Measurements from ENCODE around the gene IFIT2.
"Not testable (repeated sequence)": the region's sequence is repeated elsewhere in the genome, so short reads cannot be mapped to it uniquely, and the experiment has no call there.

The IFIT2 gene

GRCh38 chr10:89280508-89280907 lies 21.3 kb upstream of the IFIT2 start:
- no peak overlapping the region for H3K9ac ChIP-seq (ENCODE audit: low read depth, low read length)
- 91% methylated on average over 3 of the region's 3 CpGs for WGBS

GRCh38 chr10:89281606-89282395 lies 20.0 kb upstream of the IFIT2 start:
- H3K4me3 ChIP-seq (ENCODE audit: low read length), result no peak overlapping the region
- H3K4me1 ChIP-seq (ENCODE audit: insufficient read depth, low read length), result peaks cover 24% of the 10 kb centered on the region
- no peaks in the 10 kb centered on the region for H3K36me3 ChIP-seq (ENCODE audit: insufficient read depth, low read length)
- WGBS, result 93% methylated on average over 3 of the region's 4 CpGs
- no peak overlapping the region for H3K27ac ChIP-seq (ENCODE audit: low read depth, low read length)
- H3K9ac ChIP-seq (ENCODE audit: low read depth, low read length), result no peak overlapping the region
- no peaks in the 10 kb centered on the region for H3K27me3 ChIP-seq (ENCODE audit: insufficient read depth, low read length)
- 0 out of 2 replicates have a peak, but pooled peaks cover 3% of the 10 kb centered on the region for H3K9me3 ChIP-seq (ENCODE audit: insufficient read depth, low read depth, low read length)

More at GRCh38 chr10:89280508-89280907, 21.3 kb upstream of the IFIT2 start:
- no peak overlapping the region for H3K27ac ChIP-seq (ENCODE audit: low read depth, low read length)
- H3K27me3 ChIP-seq (ENCODE audit: insufficient read depth, low read length), result no peaks in the 10 kb centered on the region
- peaks cover 24% of the 10 kb centered on the region for H3K4me1 ChIP-seq (ENCODE audit: insufficient read depth, low read length)
- H3K4me3 ChIP-seq (ENCODE audit: low read length), result no peak overlapping the region
- H3K9me3 ChIP-seq (ENCODE audit: insufficient read depth, low read depth, low read length), result no peaks in the 10 kb centered on the region
- H3K36me3 ChIP-seq (ENCODE audit: insufficient read depth, low read length), result no peaks in the 10 kb centered on the region

GRCh38 chr10:89283025-89283935 lies 18.6 kb upstream of the IFIT2 start:
- H3K36me3 ChIP-seq (ENCODE audit: insufficient read depth, low read length), result no peaks in the 10 kb centered on the region
- 0 out of 2 replicates have a peak, but pooled peaks cover 3% of the 10 kb centered on the region for H3K9me3 ChIP-seq (ENCODE audit: insufficient read depth, low read depth, low read length)
- peak overlapping the region; percentile 25; the same call in 1 of the 2 replicates for H3K27ac ChIP-seq (ENCODE audit: low read depth, low read length)
- peaks cover 16% of the 10 kb centered on the region for H3K4me1 ChIP-seq (ENCODE audit: insufficient read depth, low read length)
- WGBS, result 76% methylated on average over 5 of the region's 6 CpGs
- H3K27me3 ChIP-seq (ENCODE audit: insufficient read depth, low read length), result no peaks in the 10 kb centered on the region
- H3K9ac ChIP-seq (ENCODE audit: low read depth, low read length), result 0 out of 2 replicates have a peak overlapping the region, but pooled peaks have one; percentile 0
- no peak overlapping the region for H3K4me3 ChIP-seq (ENCODE audit: low read length)

- 43% methylated on average over 4 of the region's 4 CpGs for WGBS
- H3K36me3 ChIP-seq (ENCODE audit: insufficient read depth, low read length), result no peaks in the 10 kb centered on the region
- H3K27me3 ChIP-seq (ENCODE audit: insufficient read depth, low read length), result no peaks in the 10 kb centered on the region
- 0 out of 2 replicates have a peak, but pooled peaks cover 3% of the 10 kb centered on the region for H3K9me3 ChIP-seq (ENCODE audit: insufficient read depth, low read depth, low read length)
- H3K4me3 ChIP-seq (ENCODE audit: low read length), result no peak overlapping the region
- peak overlapping the region; percentile 25; the same call in 1 of the 2 replicates for H3K27ac ChIP-seq (ENCODE audit: low read depth, low read length)
- 0 out of 2 replicates have a peak overlapping the region, but pooled peaks have one; percentile 0 for H3K9ac ChIP-seq (ENCODE audit: low read depth, low read length)
- peaks cover 13% of the 10 kb centered on the region for H3K4me1 ChIP-seq (ENCODE audit: insufficient read depth, low read length)
These were observed 17.8 kb upstream of the IFIT2 start for GRCh38 chr10:89283936-89284475.

- H3K27me3 ChIP-seq (ENCODE audit: insufficient read depth, low read length); H3K36me3 ChIP-seq (ENCODE audit: insufficient read depth, low read length); H3K9ac ChIP-seq (ENCODE audit: low read depth, low read length); H3K9me3 ChIP-seq (ENCODE audit: insufficient read depth, low read depth, low read length); H3K4me3 ChIP-seq (ENCODE audit: low read length); H3K27ac ChIP-seq (ENCODE audit: low read depth, low read length): not testable (repeated sequence)
- peaks cover 13% of the 10 kb centered on the region for H3K4me1 ChIP-seq (ENCODE audit: insufficient read depth, low read length)
- 65% methylated on average over 6 of the region's 6 CpGs for WGBS
These were observed 17.1 kb upstream of the IFIT2 start for GRCh38 chr10:89284711-89285110.

- 91% methylated on average over 4 of the region's 4 CpGs for WGBS
- H3K4me3 ChIP-seq (ENCODE audit: low read length); H3K9ac ChIP-seq (ENCODE audit: low read depth, low read length); H3K36me3 ChIP-seq (ENCODE audit: insufficient read depth, low read length); H3K27me3 ChIP-seq (ENCODE audit: insufficient read depth, low read length); H3K9me3 ChIP-seq (ENCODE audit: insufficient read depth, low read depth, low read length); H3K27ac ChIP-seq (ENCODE audit: low read depth, low read length): not testable (repeated sequence)
- H3K4me1 ChIP-seq (ENCODE audit: insufficient read depth, low read length), result peaks cover 13% of the 10 kb centered on the region
These were observed 16.5 kb upstream of the IFIT2 start for GRCh38 chr10:89285303-89285702.

- no peak overlapping the region for H3K9ac ChIP-seq (ENCODE audit: low read depth, low read length)
- H3K27ac ChIP-seq (ENCODE audit: low read depth, low read length), result no peak overlapping the region
- no peak overlapping the region for H3K4me3 ChIP-seq (ENCODE audit: low read length)
- H3K9me3 ChIP-seq (ENCODE audit: insufficient read depth, low read depth, low read length), result 0 out of 2 replicates have a peak, but pooled peaks cover 2% of the 10 kb centered on the region
- H3K36me3 ChIP-seq (ENCODE audit: insufficient read depth, low read length), result no peaks in the 10 kb centered on the region
- no peaks in the 10 kb centered on the region for H3K27me3 ChIP-seq (ENCODE audit: insufficient read depth, low read length)
- no peaks in the 10 kb centered on the region for H3K4me1 ChIP-seq (ENCODE audit: insufficient read depth, low read length)
- 91% methylated on average over 3 of the region's 3 CpGs for WGBS
These were observed 7.1 kb upstream of the IFIT2 start for GRCh38 chr10:89294721-89295239.

GRCh38 chr10:89295597-89295996 lies 6.2 kb upstream of the IFIT2 start:
- no peak overlapping the region for H3K9ac ChIP-seq (ENCODE audit: low read depth, low read length)
- H3K36me3 ChIP-seq (ENCODE audit: insufficient read depth, low read length), result no peaks in the 10 kb centered on the region

GRCh38 chr10:89296220-89296648 lies 5.6 kb upstream of the IFIT2 start:
- Histone ChIP-seq H3K4me1 (ENCODE audit: insufficient read depth, low read length) (peaks cover 2% of the 10 kb centered on the region; the same call in 1 of the 2 replicates), H3K9ac (ENCODE audit: low read depth, low read length) (no peak overlapping the region), H3K27ac (ENCODE audit: low read depth, low read length) (no peak overlapping the region), H3K36me3 (ENCODE audit: insufficient read depth, low read length) (no peaks in the 10 kb centered on the region), H3K4me3 (ENCODE audit: low read length) (no peak overlapping the region), H3K27me3 (ENCODE audit: insufficient read depth, low read length) (no peaks in the 10 kb centered on the region), H3K9me3 (ENCODE audit: insufficient read depth, low read depth, low read length) (0 out of 2 replicates have a peak, but pooled peaks cover 2% of the 10 kb centered on the region)
- 90% methylated on average over 5 of the region's 5 CpGs for WGBS

More at GRCh38 chr10:89295597-89295996, 6.2 kb upstream of the IFIT2 start:
- Histone ChIP-seq H3K9me3 (ENCODE audit: insufficient read depth, low read depth, low read length) (0 out of 2 replicates have a peak, but pooled peaks cover 2% of the 10 kb centered on the region), H3K4me3 (ENCODE audit: low read length) (no peak overlapping the region), H3K27ac (ENCODE audit: low read depth, low read length) (no peak overlapping the region), H3K4me1 (ENCODE audit: insufficient read depth, low read length) (no peaks in the 10 kb centered on the region), H3K27me3 (ENCODE audit: insufficient read depth, low read length) (no peaks in the 10 kb centered on the region)
- WGBS, result 86% methylated on average over 1 of the region's 1 CpG

GRCh38 chr10:89297356-89297755 lies 4.5 kb upstream of the IFIT2 start:
- Histone ChIP-seq H3K4me3 (ENCODE audit: low read length) (no peak overlapping the region), H3K27ac (ENCODE audit: low read depth, low read length) (no peak overlapping the region)
- 92% methylated on average over 4 of the region's 4 CpGs for WGBS

More at GRCh38 chr10:89297356-89297755, 4.5 kb upstream of the IFIT2 start:
- Histone ChIP-seq H3K4me1 (ENCODE audit: insufficient read depth, low read length) (peaks cover 9% of the 10 kb centered on the region; the same call in 1 of the 2 replicates), H3K27me3 (ENCODE audit: insufficient read depth, low read length) (no peaks in the 10 kb centered on the region), H3K9ac (ENCODE audit: low read depth, low read length) (no peak overlapping the region), H3K36me3 (ENCODE audit: insufficient read depth, low read length) (no peaks in the 10 kb centered on the region), H3K9me3 (ENCODE audit: insufficient read depth, low read depth, low read length) (no peaks in the 10 kb centered on the region)

Data from HUES64 (cell line).